HepG2 (cell line): ENCODE data around the gene HIGD1A. TPM values are rescaled to one million over a fixed set of nuclear protein-coding genes. Genes with fewer than 3 reads are reported as not detected.
A peak's percentile ranks its signal among the peaks of the same experiment; 100 is the strongest.

Source experiments
- ATM ChIP-seq: fragments of 450-650 bp; IDR thresholded peaks from 2 replicates; pipeline ENCODE4 v1.7.1; 2017; ENCODE audit warnings: mild to moderate bottlenecking, borderline replicate concordance
- HNF1B ChIP-seq: sonication (generic); formaldehyde crosslinking; IDR thresholded peaks from 2 replicates; pipeline ENCODE4 v1.5.1; 2020; ENCODE audit warnings: mild to moderate bottlenecking, moderate library complexity, missing genetic modification reagents
- LBX2 ChIP-seq: sonication (generic); formaldehyde crosslinking; IDR thresholded peaks from 2 replicates; pipeline ENCODE4 v1.5.0; 2020; ENCODE audit warnings: missing genetic modification reagents, mild to moderate bottlenecking, borderline replicate concordance
- MLX ChIP-seq: IDR thresholded peaks from 2 replicates; pipeline ENCODE4 v1.6.1; 2016
- NFAT5 ChIP-seq: sonication (generic); formaldehyde crosslinking; IDR thresholded peaks from 2 replicates; pipeline ENCODE4 v1.4.0; 2020; ENCODE audit warnings: missing genetic modification reagents
- NR2C2 ChIP-seq: sonication (generic); formaldehyde crosslinking; IDR thresholded peaks from 2 replicates; pipeline ENCODE4 v1.4.0; 2020; ENCODE audit warnings: missing genetic modification reagents, mild to moderate bottlenecking, moderate library complexity, borderline replicate concordance
- PBX3 ChIP-seq: sonication (generic); formaldehyde crosslinking; IDR thresholded peaks from 2 replicates; pipeline ENCODE4 v1.8.1; 2023; ENCODE audit warnings: missing genetic modification reagents, inconsistent platforms, borderline replicate concordance
- POLR2AphosphoS5 ChIP-seq: IDR thresholded peaks from 2 replicates; pipeline ENCODE4 v1.6.1; 2012; ENCODE audit warnings: low read depth, low read length
- SUZ12 ChIP-seq: fragments of 150-350 bp; IDR thresholded peaks from 2 replicates; pipeline ENCODE4 v1.6.1; 2014; ENCODE audit warnings: low read depth, low read length
- TGIF2 ChIP-seq: IDR thresholded peaks from 2 replicates; pipeline ENCODE4 v1.6.1; 2016; ENCODE audit warnings: control low read depth, missing compliant biosample characterization
- ZBTB33 ChIP-seq: sonication (generic); formaldehyde crosslinking; IDR thresholded peaks from 2 replicates; pipeline ENCODE4 v1.4.0; 2020; ENCODE audit warnings: missing genetic modification reagents
- ZNF160 ChIP-seq: sonication (generic); formaldehyde crosslinking; IDR thresholded peaks from 2 replicates; pipeline ENCODE4 v1.8.0; 2022; ENCODE audit warnings: mild to moderate bottlenecking, inconsistent platforms, missing genetic modification reagents
- ZNF292 ChIP-seq: sonication (generic); formaldehyde crosslinking; IDR thresholded peaks from 2 replicates; pipeline ENCODE4 v1.8.1; 2022; ENCODE audit warnings: mild to moderate bottlenecking, low read depth, missing genetic modification reagents, borderline replicate concordance
- ZNF7 ChIP-seq: IDR thresholded peaks from 2 replicates; pipeline ENCODE4 v1.6.1; 2016; ENCODE audit warnings: missing biosample characterization, missing genetic modification reagents
- ZNF891 ChIP-seq: sonication (generic); formaldehyde crosslinking; IDR thresholded peaks from 2 replicates; pipeline ENCODE4 v1.5.0; 2020; ENCODE audit warnings: mild to moderate bottlenecking, missing genetic modification reagents
- ZSCAN25 ChIP-seq: sonication (generic); formaldehyde crosslinking; IDR thresholded peaks from 2 replicates; pipeline ENCODE4 v1.8.0; 2022; ENCODE audit warnings: mild to moderate bottlenecking, missing genetic modification reagents
- polyA plus RNA-seq, 8 experiments: library from polyadenylated mRNA; depleted of rRNA in 3 of 8; stranded (reverse) in 7 of 8; unstranded in 1 of 8; fragments of >200 nt; fragmentation: Illumina TruSeq in 4 of 8; extraction: Trizol in 4 of 8; gene quantifications; 2 replicates each; pipeline versions ENCODE4 v1.2.1 to v1.2.3, GENCODE V29; 2011 to 2016; ENCODE audit warnings: low read depth in 4 of 8, missing spikeins in 1 of 8, mixed read lengths in 1 of 8; ENCODE audit not compliant: insufficient read depth in 1 of 8
- total RNA-seq, 5 experiments: library from RNA; depleted of rRNA; stranded (reverse); fragments of >200 nt; fragmentation: Illumina TruSeq; extraction: Trizol; gene quantifications; 2 replicates each; pipeline ENCODE4 v1.2.3, GENCODE V29; 2016; ENCODE audit warnings: low read depth in 1 of 5

Gene HIGD1A
- total and polyA plus RNA-seq, 2 of the 13 experiments (the other 11 are each of a cell fraction or from before 2014, with no cell fraction given): 222 to 253 TPM

- TF ChIP-seq LBX2 (CRISPR knock-in tag): no peak
- peak; percentile 73 for TF ChIP-seq HNF1B
- TF ChIP-seq SUZ12: no peak
- no peak for TF ChIP-seq ZBTB33
- TF ChIP-seq NFAT5 (CRISPR knock-in tag): 0 out of 2 replicates have a peak, but pooled peaks have one; percentile 32
- no peak for TF ChIP-seq ZNF160
- TF ChIP-seq ZNF292: 0 out of 2 replicates have a peak, but pooled peaks have one; percentile 28
- TF ChIP-seq ATM: no peak
- peak; percentile 92 for TF ChIP-seq POLR2AphosphoS5
- TF ChIP-seq TGIF2 (CRISPR knock-in tag): no peak; the same call in 1 of the 2 replicates
- no peak; the same call in 1 of the 2 replicates for TF ChIP-seq NR2C2 (CRISPR knock-in tag)
- peak; percentile 91 for TF ChIP-seq ZNF891 (CRISPR knock-in tag)
- no peak for TF ChIP-seq MLX (CRISPR knock-in tag)
- TF ChIP-seq ZNF7 (CRISPR knock-in tag): no peak
- no peak for TF ChIP-seq PBX3
- no peak for TF ChIP-seq ZSCAN25 (CRISPR knock-in tag)
Measured at GRCh38 chr3:42804106-42804830, at the start of gene HIGD1A (continued).
